ENCODE data around the gene C9.
"Not testable (repeated sequence)": the region's sequence is repeated elsewhere in the genome, so short reads cannot be mapped to it uniquely, and the experiment has no call there.

Gene C9

GRCh38 chr5:39319395-39319794 lies 44.9 kb downstream of the C9 start:
- no peak for DNase-seq

- DNase-seq: not testable (repeated sequence)
Observed at GRCh38 chr5:39316464-39316863, 47.8 kb downstream of the C9 start.

GRCh38 chr5:39315995-39316394 lies 48.3 kb downstream of the C9 start:
- no peak for DNase-seq

- no peak for DNase-seq
Observed at GRCh38 chr5:39314591-39314990, 49.7 kb downstream of the C9 start.

- no peak for DNase-seq
Observed at GRCh38 chr5:39309534-39309933, 54.8 kb downstream of the C9 start.

GRCh38 chr5:39302472-39302871 lies 61.8 kb downstream of the C9 start:
- DNase-seq: no peak

GRCh38 chr5:39301406-39301805 lies 62.9 kb downstream of the C9 start:
- no peak for DNase-seq

- no peak for DNase-seq
Observed at GRCh38 chr5:39299962-39300361, 64.3 kb downstream of the C9 start.

GRCh38 chr5:39294736-39295135 lies 69.6 kb downstream of the C9 start:
- no peak for DNase-seq

GRCh38 chr5:39284552-39284951 lies 79.7 kb downstream of the C9 start:
- DNase-seq: no peak

GRCh38 chr5:39283231-39283818 lies 81.0 kb downstream of the C9 start:
- DNase-seq: peak; percentile 59

GRCh38 chr5:39282561-39282960 lies 81.7 kb downstream of the C9 start:
- no peak for DNase-seq

- not testable (repeated sequence) for DNase-seq
Observed at GRCh38 chr5:39275865-39276264, 88.4 kb downstream of the C9 start.

GRCh38 chr5:39274398-39275085 lies 89.8 kb downstream of the C9 start:
- DNase-seq: no peak

- DNase-seq: no peak
Observed at GRCh38 chr5:39273314-39273954, 90.9 kb downstream of the C9 start.

GRCh38 chr5:39272869-39273231 lies 91.4 kb downstream of the C9 start:
- DNase-seq: not testable (repeated sequence)

GRCh38 chr5:39270225-39270848 lies 94.0 kb downstream of the C9 start:
- no peak for DNase-seq

- DNase-seq: no peak
Observed at GRCh38 chr5:39267186-39267585, 97.1 kb downstream of the C9 start.

GRCh38 chr5:39266442-39266841 lies 97.9 kb downstream of the C9 start:
- DNase-seq: no peak

GRCh38 chr5:39264528-39264927 lies 99.8 kb downstream of the C9 start:
- no peak for DNase-seq

GRCh38 chr5:39262981-39263380 lies 101.3 kb downstream of the C9 start:
- DNase-seq: no peak

- no peak for DNase-seq
Observed at GRCh38 chr5:39260095-39260494, 104.2 kb downstream of the C9 start.

GRCh38 chr5:39257554-39257953 lies 106.7 kb downstream of the C9 start:
- DNase-seq: no peak
